HEK293T (cell line): ENCODE results near the gene CALCR.

Source experiments
- BHLHE40 ChIP-seq: fragments of 450-650 bp; IDR thresholded peaks from 2 replicates; pipeline ENCODE4 v1.6.1; 2016; ENCODE audit warnings: mild to moderate bottlenecking, moderate library complexity, borderline replicate concordance
- CTBP1 ChIP-seq: fragments of 450-650 bp; IDR thresholded peaks from 2 replicates; pipeline ENCODE4 v1.6.1; 2016; ENCODE audit warnings: borderline replicate concordance
- ELF4 ChIP-seq: fragments of 450-650 bp; IDR thresholded peaks from 2 replicates; pipeline ENCODE4 v1.6.1; 2017; ENCODE audit warnings: antibody characterized with exemption
- FOXA1 ChIP-seq: fragments of 450-650 bp; IDR thresholded peaks from 2 replicates; pipeline ENCODE4 v1.6.1; 2016; ENCODE audit warnings: mild to moderate bottlenecking
- FOXK2 ChIP-seq: fragments of 450-650 bp; IDR thresholded peaks from 2 replicates; pipeline ENCODE4 v1.6.1; 2016; ENCODE audit warnings: mild to moderate bottlenecking
- FOXM1 ChIP-seq: fragments of 450-650 bp; IDR thresholded peaks from 2 replicates; pipeline ENCODE4 v1.6.1; 2017; ENCODE audit warnings: mild to moderate bottlenecking, borderline replicate concordance
- HDGF ChIP-seq: fragments of 450-650 bp; IDR thresholded peaks from 2 replicates; pipeline ENCODE4 v1.6.1; 2017; ENCODE audit warnings: antibody characterized with exemption, borderline replicate concordance
- L3MBTL2 ChIP-seq: fragments of 450-650 bp; conservative IDR thresholded peaks from 2 replicates; pipeline ENCODE4 v1.6.1; 2016; ENCODE audit warnings: mild to moderate bottlenecking
- NFRKB ChIP-seq: fragments of 450-650 bp; IDR thresholded peaks from 2 replicates; pipeline ENCODE4 v1.6.1; 2016; ENCODE audit warnings: mild to moderate bottlenecking, moderate library complexity
- SP1 ChIP-seq: fragments of 450-650 bp; IDR thresholded peaks from 2 replicates; pipeline ENCODE4 v1.6.1; 2017
- TARDBP ChIP-seq: fragments of 450-650 bp; IDR thresholded peaks from 2 replicates; pipeline ENCODE4 v1.6.1; 2016
- ZNF384 ChIP-seq: fragments of 450-650 bp; IDR thresholded peaks from 2 replicates; pipeline ENCODE4 v1.6.1; 2016

DNA sequence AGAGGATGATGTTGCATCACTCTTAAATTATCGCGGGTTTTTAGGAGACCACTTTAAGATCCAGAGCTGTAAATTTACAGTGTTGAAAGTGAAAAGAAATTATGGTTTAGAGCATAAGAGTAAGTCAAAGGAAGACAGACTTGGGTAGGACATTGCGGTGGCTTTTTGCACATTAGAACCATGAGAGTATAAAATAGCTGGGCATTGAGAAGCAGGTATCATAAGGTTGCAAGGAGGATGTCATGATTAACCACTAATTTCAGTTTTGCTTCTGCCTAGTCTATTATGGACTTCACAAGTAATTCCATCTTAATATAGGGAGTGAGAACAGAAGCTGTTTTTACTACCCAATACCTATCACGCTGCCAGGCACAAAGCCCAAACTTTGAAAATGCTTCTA lies 57.7 kb downstream of the CALCR start:
- TF ChIP-seq HDGF (no peak), NFRKB (no peak), FOXA1 (no peak), ELF4 (no peak), FOXK2 (no peak), BHLHE40 (no peak), SP1 (no peak), CTBP1 (no peak), ZNF384 (no peak), FOXM1 (no peak), TARDBP (no peak), L3MBTL2 (no peak)
